ENCODE results near the gene VPS37B. TPM values are rescaled to one million over a fixed set of nuclear protein-coding genes. Genes with fewer than 3 reads are reported as not detected.
A peak's percentile ranks its signal among the peaks of the same experiment; 100 is the strongest.

Gene VPS37B
- total and polyA plus RNA-seq, 2 donors from 2014 or later, result 21.4 to 47.8 TPM

DNA sequence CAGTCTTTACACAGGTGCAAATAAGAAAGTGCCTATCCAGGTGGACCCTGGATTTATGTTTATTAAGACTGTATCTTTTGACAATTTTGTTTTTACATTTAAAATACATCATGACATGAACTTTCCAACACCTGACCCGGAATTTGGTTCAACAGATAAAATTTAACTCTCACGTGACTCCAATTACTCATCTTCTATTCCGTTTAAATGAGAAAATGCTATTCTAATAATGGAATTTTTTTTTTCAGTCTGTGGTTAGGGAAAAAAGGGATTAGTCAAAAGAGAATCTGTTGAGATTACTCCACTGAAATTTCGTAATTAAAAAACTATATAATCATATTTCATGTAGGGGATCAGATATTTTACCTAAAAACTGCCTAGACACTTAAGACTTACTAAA lies 11.1 kb downstream of the VPS37B start:
- no peaks in the 10 kb centered on the region for H3K9me3 ChIP-seq (ENCODE audit: control insufficient read depth in 2 of 3, insufficient read depth in 1 of 3, low read length in 3 of 3)
- intact Hi-C loops (cut with DNase I), result no loop called here
- H3K27me3 ChIP-seq (ENCODE audit: control insufficient read depth, insufficient read depth, low read length), result no peaks in the 10 kb centered on the region
- DNase-seq (no peak), FAIRE-seq (no peak)
- peaks cover 0 to 41% (median 27%) of the 10 kb centered on the region in 3 donors for H3K4me1 ChIP-seq (ENCODE audit: control insufficient read depth in 2 of 3, insufficient read depth in 2 of 3, low read depth in 1 of 3, low read length in 3 of 3)
- H3K4me3 ChIP-seq (ENCODE audit: low read length in 3 of 3), result no peak overlapping the region
- no peaks in the 10 kb centered on the region for H3K36me3 ChIP-seq (ENCODE audit: control insufficient read depth in 2 of 3, insufficient read depth in 3 of 3, low read length in 3 of 3)
- no peak overlapping the region for H3K27ac ChIP-seq (ENCODE audit: low read depth in 2 of 2, low read length in 2 of 2)
- TF ChIP-seq, protein P1, sequence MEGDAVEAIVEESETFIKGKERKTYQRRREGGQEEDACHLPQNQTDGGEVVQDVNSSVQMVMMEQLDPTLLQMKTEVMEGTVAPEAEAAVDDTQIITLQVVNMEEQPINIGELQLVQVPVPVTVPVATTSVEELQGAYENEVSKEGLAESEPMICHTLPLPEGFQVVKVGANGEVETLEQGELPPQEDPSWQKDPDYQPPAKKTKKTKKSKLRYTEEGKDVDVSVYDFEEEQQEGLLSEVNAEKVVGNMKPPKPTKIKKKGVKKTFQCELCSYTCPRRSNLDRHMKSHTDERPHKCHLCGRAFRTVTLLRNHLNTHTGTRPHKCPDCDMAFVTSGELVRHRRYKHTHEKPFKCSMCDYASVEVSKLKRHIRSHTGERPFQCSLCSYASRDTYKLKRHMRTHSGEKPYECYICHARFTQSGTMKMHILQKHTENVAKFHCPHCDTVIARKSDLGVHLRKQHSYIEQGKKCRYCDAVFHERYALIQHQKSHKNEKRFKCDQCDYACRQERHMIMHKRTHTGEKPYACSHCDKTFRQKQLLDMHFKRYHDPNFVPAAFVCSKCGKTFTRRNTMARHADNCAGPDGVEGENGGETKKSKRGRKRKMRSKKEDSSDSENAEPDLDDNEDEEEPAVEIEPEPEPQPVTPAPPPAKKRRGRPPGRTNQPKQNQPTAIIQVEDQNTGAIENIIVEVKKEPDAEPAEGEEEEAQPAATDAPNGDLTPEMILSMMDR (IDR thresholded peaks at IDR 0.05; ENCODE audit: borderline replicate concordance, extremely low read depth, insufficient read depth), result no peak
- no peak overlapping the region for H3K9ac ChIP-seq (ENCODE audit: low read length in 3 of 3)

DNA sequence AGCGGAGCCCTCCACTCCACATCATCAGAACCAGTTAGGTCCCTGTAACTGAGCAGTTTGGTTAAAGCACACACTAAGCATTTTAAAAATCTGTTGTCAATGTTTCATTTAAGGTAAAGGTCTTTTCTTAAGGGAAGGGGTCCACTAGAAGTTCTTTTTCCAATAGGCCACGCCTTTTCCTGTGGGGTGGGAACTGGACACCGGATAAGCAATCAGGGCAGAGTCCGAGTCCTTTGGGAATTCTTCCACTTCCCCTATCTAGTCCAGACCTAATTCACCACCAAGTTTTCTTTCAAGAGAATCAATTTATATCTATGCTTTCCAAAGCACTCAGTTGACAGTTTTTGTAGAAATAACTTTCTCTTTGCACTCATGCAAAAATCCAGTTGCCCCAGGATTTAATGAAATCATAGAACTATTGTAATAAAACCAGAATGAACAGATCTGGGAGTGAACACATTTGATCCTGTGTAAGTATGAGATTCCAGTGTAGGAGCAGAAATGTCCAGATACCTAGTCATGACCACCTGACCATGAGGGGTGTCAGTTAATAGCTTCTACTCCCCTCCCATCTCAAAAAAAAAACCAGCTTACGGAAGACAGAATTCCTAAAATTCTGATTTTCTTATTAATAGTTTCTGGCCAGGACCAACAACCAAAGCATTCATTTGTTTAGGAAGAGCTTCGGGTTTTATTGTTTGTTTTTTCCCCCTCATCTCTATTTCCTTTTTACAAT lies 11.7 kb downstream of the VPS37B start:
- TF ChIP-seq, protein P1 (IDR thresholded peaks at IDR 0.05; ENCODE audit: borderline replicate concordance, extremely low read depth, insufficient read depth), result no peak
- Histone ChIP-seq H3K9me3 (ENCODE audit: control insufficient read depth in 2 of 3, insufficient read depth in 1 of 3, low read length in 3 of 3) (no peaks in the 10 kb centered on the region), H3K4me3 (ENCODE audit: low read length in 3 of 3) (no peak overlapping the region), H3K4me1 (ENCODE audit: control insufficient read depth in 2 of 3, insufficient read depth in 2 of 3, low read depth in 1 of 3, low read length in 3 of 3) (peaks cover 0 to 40% (median 27%) of the 10 kb centered on the region in 3 donors), H3K36me3 (ENCODE audit: control insufficient read depth in 2 of 3, insufficient read depth in 3 of 3, low read length in 3 of 3) (no peaks in the 10 kb centered on the region), H3K27ac (ENCODE audit: low read depth in 2 of 2, low read length in 2 of 2) (peak overlapping the region in 1 of 2 donors; percentile 9), H3K27me3 (ENCODE audit: control insufficient read depth, insufficient read depth, low read length) (no peaks in the 10 kb centered on the region), H3K9ac (ENCODE audit: low read length in 3 of 3) (no peak overlapping the region)
- FAIRE-seq (no peak), DNase-seq (no peak)
- intact Hi-C loops (cut with DNase I), result no loop called here

DNA sequence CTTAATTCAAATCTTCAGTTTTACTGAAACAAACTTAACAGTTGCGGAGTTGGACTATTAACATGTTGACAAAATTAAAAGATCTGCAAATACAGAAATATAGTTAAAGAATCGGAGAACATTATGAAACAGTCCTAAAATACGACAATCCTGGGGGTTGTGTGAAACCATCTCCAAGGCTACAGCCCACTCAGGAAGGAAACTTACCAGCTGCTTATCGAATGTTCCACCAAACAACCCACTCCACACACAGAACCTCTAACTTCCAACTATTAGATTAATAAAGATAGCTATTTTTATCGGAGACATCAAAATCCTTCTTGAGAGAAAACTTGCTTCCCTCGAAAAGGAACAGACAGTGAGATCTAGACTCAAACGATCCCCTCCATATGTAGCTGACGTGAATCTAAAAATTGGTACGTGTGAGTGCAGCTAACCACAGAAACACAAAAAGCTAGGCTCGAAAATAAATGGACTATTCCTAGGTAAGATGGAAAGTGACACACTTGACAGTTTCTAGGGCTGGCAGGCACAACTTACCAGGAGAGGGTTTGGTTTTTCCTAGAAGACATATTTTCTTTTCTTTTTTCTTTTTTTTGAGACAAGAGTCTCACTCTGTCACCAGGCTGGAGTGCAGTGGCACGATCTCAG lies 12.9 kb downstream of the VPS37B start:
- no peak for FAIRE-seq
- no peak for DNase-seq
- H3K9me3 ChIP-seq (ENCODE audit: control insufficient read depth in 2 of 3, insufficient read depth in 1 of 3, low read length in 3 of 3), result no peaks in the 10 kb centered on the region
- H3K36me3 ChIP-seq (ENCODE audit: control insufficient read depth in 2 of 3, insufficient read depth in 3 of 3, low read length in 3 of 3), result no peaks in the 10 kb centered on the region
- H3K27ac ChIP-seq (ENCODE audit: low read depth in 2 of 2, low read length in 2 of 2), result no peak overlapping the region
- intact Hi-C loops (cut with DNase I), result no loop called here
- H3K27me3 ChIP-seq (ENCODE audit: control insufficient read depth, insufficient read depth, low read length), result no peaks in the 10 kb centered on the region
- H3K4me1 ChIP-seq (ENCODE audit: control insufficient read depth in 2 of 3, insufficient read depth in 2 of 3, low read depth in 1 of 3, low read length in 3 of 3), result peaks cover 0 to 34% (median 20%) of the 10 kb centered on the region in 3 donors
- no peak overlapping the region for H3K9ac ChIP-seq (ENCODE audit: low read length in 3 of 3)
- TF ChIP-seq, protein P1 (IDR thresholded peaks at IDR 0.05; ENCODE audit: borderline replicate concordance, extremely low read depth, insufficient read depth), result no peak
- no peak overlapping the region for H3K4me3 ChIP-seq (ENCODE audit: low read length in 3 of 3)

Measured in kidney (tissue), 14 donors.